ENCODE data around the gene WIPF1. TPM values are rescaled to one million over a fixed set of nuclear protein-coding genes. Genes with fewer than 3 reads are reported as not detected.
A peak's percentile ranks its signal among the peaks of the same experiment; 100 is the strongest.

WIPF1 gene
- total and polyA plus RNA-seq, 4 donors: 18.7 to 29.5 (median 21.7) TPM

DNA sequence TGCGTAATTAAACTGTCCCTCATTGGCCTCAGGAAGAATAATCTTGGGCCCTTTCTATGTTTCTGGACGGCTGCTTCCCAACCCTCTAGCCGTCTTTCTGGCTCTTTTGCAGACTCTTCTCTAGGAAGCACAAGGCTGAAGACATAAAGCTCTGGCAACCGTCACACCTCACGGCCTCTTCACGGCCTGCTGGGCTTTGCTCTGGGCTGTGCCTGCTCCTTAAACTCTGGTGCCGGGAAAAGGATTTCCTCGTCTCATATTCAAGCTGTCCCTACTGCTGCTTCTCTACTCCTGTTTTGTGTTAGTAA lies 36.0 kb upstream of the WIPF1 start:
- H3K27ac ChIP-seq (ENCODE audit: low read depth, low read length): peak overlapping the region; percentile 31
- peak in 1 of 6 donors; percentile 38 for DNase-seq (ENCODE audit: low read depth in 4 of 6, low spot score in 6 of 6)
- H3K36me3 ChIP-seq (ENCODE audit: control insufficient read depth, insufficient read depth, low read length): no peaks in the 10 kb centered on the region
- H3K4me3 ChIP-seq (ENCODE audit: low read depth, low read length): no peak overlapping the region
- 52% methylated on average over 3 of the region's 8 CpGs for WGBS (ENCODE audit: insufficient coverage)
- H3K27me3 ChIP-seq (ENCODE audit: control insufficient read depth, insufficient read depth, low read length): no peaks in the 10 kb centered on the region
- peaks cover 8% of the 10 kb centered on the region for H3K4me1 ChIP-seq (ENCODE audit: control insufficient read depth, insufficient read depth, low read length)
- H3K9me3 ChIP-seq (ENCODE audit: control insufficient read depth, insufficient read depth, low read length): no peaks in the 10 kb centered on the region

- 62% methylated on average over 4 of the region's 7 CpGs for WGBS (ENCODE audit: insufficient coverage)
- Histone ChIP-seq H3K4me1 (ENCODE audit: control insufficient read depth, insufficient read depth, low read length) (peaks cover 8% of the 10 kb centered on the region), H3K27me3 (ENCODE audit: control insufficient read depth, insufficient read depth, low read length) (no peaks in the 10 kb centered on the region), H3K9me3 (ENCODE audit: control insufficient read depth, insufficient read depth, low read length) (no peaks in the 10 kb centered on the region), H3K27ac (ENCODE audit: low read depth, low read length) (peak overlapping the region; percentile 49), H3K36me3 (ENCODE audit: control insufficient read depth, insufficient read depth, low read length) (no peaks in the 10 kb centered on the region), H3K4me3 (ENCODE audit: low read depth, low read length) (no peak overlapping the region)
- no peak for DNase-seq (ENCODE audit: low read depth in 4 of 6, low spot score in 6 of 6)
Observed at GRCh38 chr2:174632841-174633622, 35.4 kb upstream of the WIPF1 start.

DNA sequence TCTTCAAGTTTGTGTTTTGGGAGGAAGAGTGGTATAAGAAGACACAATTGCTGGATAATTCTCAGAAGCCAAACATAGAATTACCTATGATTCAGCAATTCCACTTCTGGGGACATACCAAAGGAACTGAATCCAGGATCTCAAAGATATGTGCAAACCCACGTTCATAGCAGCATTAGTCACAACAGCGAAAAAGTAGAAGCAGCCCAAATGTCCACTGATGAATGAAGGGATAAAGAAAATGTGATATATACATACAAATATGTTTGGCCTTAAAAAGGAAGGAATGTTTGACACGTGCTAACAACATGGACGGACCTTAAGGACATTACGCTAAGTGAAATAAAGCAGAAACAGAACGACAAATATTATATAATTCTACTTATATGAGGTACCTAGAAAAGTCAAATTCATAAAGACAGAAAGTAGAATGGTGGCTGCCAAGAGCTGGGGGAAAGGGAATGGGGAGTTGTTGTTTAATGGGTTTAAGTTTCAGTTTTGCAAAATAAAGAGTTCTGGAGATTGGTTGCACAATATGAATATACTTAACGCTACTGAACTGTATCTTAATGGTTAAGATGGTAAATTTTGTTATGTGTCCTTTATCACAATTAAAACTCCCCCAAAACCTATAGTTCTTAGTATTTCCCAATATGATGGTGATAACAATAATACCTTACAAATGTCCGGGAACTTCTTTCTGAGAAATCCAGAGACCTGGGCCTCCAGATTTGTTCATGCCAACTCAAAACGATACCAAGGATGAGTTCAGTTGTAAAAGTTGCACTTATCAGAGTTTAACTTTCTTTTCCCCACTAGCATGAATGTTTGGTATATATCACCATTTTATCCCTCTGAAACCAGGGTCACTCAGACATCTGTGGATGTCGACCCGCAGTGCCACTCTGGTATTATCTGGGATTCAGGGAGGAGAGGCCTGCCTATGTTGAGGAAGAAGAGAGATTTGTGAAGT lies 33.7 kb upstream of the WIPF1 start:
- Histone ChIP-seq H3K4me1 (ENCODE audit: control insufficient read depth, insufficient read depth, low read length) (peaks cover 8% of the 10 kb centered on the region), H3K4me3 (ENCODE audit: low read depth, low read length) (no peak overlapping the region), H3K27ac (ENCODE audit: low read depth, low read length) (no peak overlapping the region), H3K9me3 (ENCODE audit: control insufficient read depth, insufficient read depth, low read length) (no peaks in the 10 kb centered on the region), H3K27me3 (ENCODE audit: control insufficient read depth, insufficient read depth, low read length) (no peaks in the 10 kb centered on the region), H3K36me3 (ENCODE audit: control insufficient read depth, insufficient read depth, low read length) (no peaks in the 10 kb centered on the region)
- no peak for DNase-seq (ENCODE audit: low read depth in 4 of 6, low spot score in 6 of 6)
- no CpG with 5 or more reads among the region's 11 CpGs for WGBS (ENCODE audit: insufficient coverage)

GRCh38 chr2:174630107-174630506 lies 32.5 kb upstream of the WIPF1 start:
- H3K4me1 ChIP-seq (ENCODE audit: control insufficient read depth, insufficient read depth, low read length): peaks cover 8% of the 10 kb centered on the region
- H3K27me3 ChIP-seq (ENCODE audit: control insufficient read depth, insufficient read depth, low read length): no peaks in the 10 kb centered on the region
- no CpG with 5 or more reads among the region's 3 CpGs for WGBS (ENCODE audit: insufficient coverage)
- H3K4me3 ChIP-seq (ENCODE audit: low read depth, low read length): no peak overlapping the region
- peak in 1 of 6 donors; percentile 33 for DNase-seq (ENCODE audit: low read depth in 4 of 6, low spot score in 6 of 6)
- no peaks in the 10 kb centered on the region for H3K36me3 ChIP-seq (ENCODE audit: control insufficient read depth, insufficient read depth, low read length)
- no peak overlapping the region for H3K27ac ChIP-seq (ENCODE audit: low read depth, low read length)
- H3K9me3 ChIP-seq (ENCODE audit: control insufficient read depth, insufficient read depth, low read length): no peaks in the 10 kb centered on the region

- H3K27me3 ChIP-seq (ENCODE audit: control insufficient read depth, insufficient read depth, low read length): no peaks in the 10 kb centered on the region
- 94% methylated on average over 4 of the region's 6 CpGs for WGBS (ENCODE audit: insufficient coverage)
- peaks cover 8% of the 10 kb centered on the region for H3K4me1 ChIP-seq (ENCODE audit: control insufficient read depth, insufficient read depth, low read length)
- no peaks in the 10 kb centered on the region for H3K36me3 ChIP-seq (ENCODE audit: control insufficient read depth, insufficient read depth, low read length)
- no peak overlapping the region for H3K27ac ChIP-seq (ENCODE audit: low read depth, low read length)
- no peak for DNase-seq (ENCODE audit: low read depth in 4 of 6, low spot score in 6 of 6)
- H3K9me3 ChIP-seq (ENCODE audit: control insufficient read depth, insufficient read depth, low read length): no peaks in the 10 kb centered on the region
- H3K4me3 ChIP-seq (ENCODE audit: low read depth, low read length): no peak overlapping the region
Observed at GRCh38 chr2:174629506-174629905, 31.9 kb upstream of the WIPF1 start.

DNA sequence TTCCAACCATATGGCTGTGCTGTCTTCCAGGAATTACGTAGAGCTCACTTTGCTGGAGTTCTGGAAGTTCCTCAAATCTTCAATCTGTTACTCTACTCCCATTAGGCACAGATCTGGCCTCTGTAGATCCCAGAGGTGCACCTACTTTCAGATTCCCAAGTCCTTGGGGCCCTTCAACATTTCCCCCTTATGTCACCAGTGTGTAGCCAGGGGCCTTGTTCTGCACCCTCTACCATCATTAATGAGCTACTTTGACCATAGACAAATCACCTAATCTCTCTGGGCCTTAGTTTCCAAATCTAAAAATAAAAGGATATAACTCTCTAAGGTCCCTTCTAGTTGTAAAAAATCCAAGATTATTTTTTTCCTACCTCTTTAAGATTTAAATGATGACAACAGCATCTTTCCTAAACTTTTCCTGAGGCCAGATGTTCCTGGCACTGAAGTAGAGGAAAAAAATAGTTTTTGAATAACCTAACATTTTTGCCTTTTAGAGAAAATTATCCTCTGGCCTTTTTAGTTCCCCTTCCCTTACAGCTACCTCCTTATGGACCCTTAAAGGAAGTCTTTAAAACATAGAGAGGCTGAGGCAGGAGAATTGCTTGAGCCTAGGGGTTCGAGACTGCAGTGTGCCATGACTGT lies 31.0 kb upstream of the WIPF1 start:
- WGBS (ENCODE audit: insufficient coverage): 94% methylated on average over 1 of the region's 2 CpGs
- Histone ChIP-seq H3K36me3 (ENCODE audit: control insufficient read depth, insufficient read depth, low read length) (no peaks in the 10 kb centered on the region), H3K27ac (ENCODE audit: low read depth, low read length) (no peak overlapping the region), H3K4me1 (ENCODE audit: control insufficient read depth, insufficient read depth, low read length) (peaks cover 8% of the 10 kb centered on the region), H3K4me3 (ENCODE audit: low read depth, low read length) (no peak overlapping the region), H3K9me3 (ENCODE audit: control insufficient read depth, insufficient read depth, low read length) (no peaks in the 10 kb centered on the region), H3K27me3 (ENCODE audit: control insufficient read depth, insufficient read depth, low read length) (no peaks in the 10 kb centered on the region)
- no peak for DNase-seq (ENCODE audit: low read depth in 4 of 6, low spot score in 6 of 6)

DNA sequence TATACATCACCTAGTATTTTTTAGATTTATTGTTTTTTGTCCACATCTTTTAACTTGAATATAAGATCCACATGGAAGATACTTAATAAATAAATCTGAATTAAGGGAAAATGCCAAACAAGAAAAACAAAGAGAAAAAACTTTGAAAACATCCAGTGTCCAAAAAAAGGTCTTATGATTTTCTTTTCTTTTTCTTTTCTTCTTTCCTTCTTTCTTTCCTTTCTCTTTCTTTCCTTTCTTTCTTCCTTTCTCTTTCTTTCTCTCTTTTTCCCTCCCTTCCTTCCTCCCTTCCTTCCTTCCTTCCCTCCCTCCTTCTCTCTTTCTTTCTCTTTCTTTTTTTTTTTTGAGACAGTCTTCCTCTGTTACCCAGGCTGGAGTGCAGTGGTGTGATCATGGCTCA lies 29.6 kb upstream of the WIPF1 start:
- H3K9me3 ChIP-seq (ENCODE audit: control insufficient read depth, insufficient read depth, low read length): no peaks in the 10 kb centered on the region
- no peak overlapping the region for H3K27ac ChIP-seq (ENCODE audit: low read depth, low read length)
- H3K36me3 ChIP-seq (ENCODE audit: control insufficient read depth, insufficient read depth, low read length): no peaks in the 10 kb centered on the region
- H3K27me3 ChIP-seq (ENCODE audit: control insufficient read depth, insufficient read depth, low read length): no peaks in the 10 kb centered on the region
- peaks cover 8% of the 10 kb centered on the region for H3K4me1 ChIP-seq (ENCODE audit: control insufficient read depth, insufficient read depth, low read length)
- H3K4me3 ChIP-seq (ENCODE audit: low read depth, low read length): no peak overlapping the region
- DNase-seq (ENCODE audit: low read depth in 4 of 6, low spot score in 6 of 6): no peak

DNA sequence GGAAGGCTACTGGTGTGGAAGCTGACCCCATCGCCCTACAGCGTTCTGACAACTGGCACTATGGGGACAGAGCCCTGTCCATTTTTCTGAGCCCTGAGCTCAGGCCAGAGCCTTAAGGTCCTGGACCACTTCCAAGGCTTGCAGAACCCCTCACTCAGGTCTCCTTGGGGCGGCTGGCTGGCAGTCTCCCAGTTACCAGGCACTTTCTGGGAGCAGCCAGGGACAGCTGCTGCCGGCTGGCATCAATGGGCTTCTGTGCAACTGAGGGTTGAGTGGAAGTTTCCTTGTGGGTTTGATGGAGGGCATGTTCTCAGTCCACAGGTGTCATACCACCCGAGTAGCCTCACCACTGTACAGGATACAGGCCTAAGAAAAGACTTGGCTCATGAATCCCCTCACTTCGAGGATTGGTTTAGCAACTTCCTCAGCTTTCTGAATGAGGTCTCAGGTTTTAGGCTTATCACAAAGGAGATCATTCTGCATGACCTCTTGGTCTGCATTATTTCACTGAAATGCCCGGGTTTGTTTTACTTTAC lies 27.4 kb upstream of the WIPF1 start:
- Histone ChIP-seq H3K36me3 (ENCODE audit: control insufficient read depth, insufficient read depth, low read length) (no peaks in the 10 kb centered on the region), H3K4me3 (ENCODE audit: low read depth, low read length) (no peak overlapping the region), H3K27me3 (ENCODE audit: control insufficient read depth, insufficient read depth, low read length) (no peaks in the 10 kb centered on the region), H3K4me1 (ENCODE audit: control insufficient read depth, insufficient read depth, low read length) (peaks cover 8% of the 10 kb centered on the region), H3K9me3 (ENCODE audit: control insufficient read depth, insufficient read depth, low read length) (no peaks in the 10 kb centered on the region), H3K27ac (ENCODE audit: low read depth, low read length) (no peak overlapping the region)
- 67% methylated on average over 5 of the region's 7 CpGs for WGBS (ENCODE audit: insufficient coverage)
- DNase-seq (ENCODE audit: low read depth in 4 of 6, low spot score in 6 of 6): peak in 2 of 6 donors; percentile 24 to 45

DNA sequence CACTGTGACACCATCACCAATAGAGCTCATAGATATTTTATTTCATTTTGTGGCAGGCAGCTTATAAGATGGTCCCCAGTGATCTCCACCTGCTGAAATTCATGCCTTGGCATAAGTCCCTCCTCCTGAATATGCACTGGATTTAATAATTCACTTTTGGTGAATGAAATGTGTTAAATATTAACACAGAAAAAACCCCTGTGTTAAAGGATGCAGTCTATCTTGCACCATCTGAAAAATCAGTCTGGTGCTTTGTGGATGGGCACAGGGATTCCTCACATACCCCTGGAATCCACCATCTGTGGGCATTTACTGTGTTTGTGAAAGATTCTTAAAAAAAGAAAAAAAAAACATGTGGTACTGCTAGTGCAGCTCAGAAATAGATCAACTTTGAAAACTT lies 26.1 kb upstream of the WIPF1 start:
- Histone ChIP-seq H3K4me3 (ENCODE audit: low read depth, low read length) (no peak overlapping the region), H3K4me1 (ENCODE audit: control insufficient read depth, insufficient read depth, low read length) (peaks cover 8% of the 10 kb centered on the region), H3K36me3 (ENCODE audit: control insufficient read depth, insufficient read depth, low read length) (no peaks in the 10 kb centered on the region), H3K27ac (ENCODE audit: low read depth, low read length) (no peak overlapping the region), H3K27me3 (ENCODE audit: control insufficient read depth, insufficient read depth, low read length) (no peaks in the 10 kb centered on the region), H3K9me3 (ENCODE audit: control insufficient read depth, insufficient read depth, low read length) (no peaks in the 10 kb centered on the region)
- no peak for DNase-seq (ENCODE audit: low read depth in 4 of 6, low spot score in 6 of 6)
